NK-92 (cell line): Measurements from ENCODE around the gene RANBP17.

Experiments
- DNase-seq: peaks from one replicate; lab custom pipeline; 2025; ENCODE audit not compliant: unreplicated experiment; lab: John Stamatoyannopoulos, UW

The RANBP17 gene

DNA sequence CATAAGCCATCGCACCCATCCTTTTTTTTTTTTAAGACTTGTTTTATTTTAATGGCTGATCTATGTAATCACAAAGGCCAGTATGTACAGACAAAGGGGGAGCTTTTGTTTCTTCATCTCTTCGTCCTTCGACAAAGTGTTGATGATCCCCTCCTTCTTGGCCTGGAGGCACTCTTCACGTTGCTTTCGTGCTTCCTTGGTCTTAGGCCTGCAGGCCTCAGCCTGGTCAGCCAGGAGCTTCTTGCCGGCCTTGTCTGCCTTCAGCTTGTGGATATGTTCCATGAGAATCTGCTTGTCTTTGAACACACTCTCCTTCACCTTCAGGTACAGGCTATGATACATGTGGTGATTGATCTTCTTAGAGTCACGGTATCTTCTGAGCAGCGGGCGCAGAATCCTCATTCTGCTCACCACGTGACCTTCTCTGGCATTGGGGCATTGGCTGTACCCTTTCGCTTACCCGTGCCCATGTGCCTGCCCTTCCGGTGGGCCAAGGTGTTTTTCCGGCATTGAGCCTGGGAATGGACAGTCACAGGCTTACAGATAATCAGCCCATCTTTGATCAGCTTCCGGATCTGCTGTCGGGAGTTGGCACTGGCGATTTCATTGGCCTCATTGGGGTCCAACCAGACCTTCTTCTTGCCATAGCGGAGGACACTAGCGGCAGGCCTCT, 483.3 kb downstream of the RANBP17 start:
- DNase-seq = no peak
